Kidney (tissue), 14 donors: Measurements from ENCODE around the gene KREMEN2. TPM values are rescaled to one million over a fixed set of nuclear protein-coding genes. Genes with fewer than 3 reads are reported as not detected.
A peak's percentile ranks its signal among the peaks of the same experiment; 100 is the strongest.

Experiments
- DNase-seq, 5 donors: peaks; one replicate each; pipeline ENCODE4 v3.0.0-alpha.2; 2013 to 2020
- FAIRE-seq: peaks from 2 replicates; lab custom pipeline; 2012; peaks lifted over from hg19 to GRCh38; lab: Jason Lieb, UNC
- H3K27ac ChIP-seq, 2 donors: one replicate each; pipeline ENCODE4 v1.7.0; 2013; ENCODE audit warnings: low read depth in 2 of 2, low read length in 2 of 2, inconsistent platforms in 1 of 2
- H3K27me3 ChIP-seq: one replicate; pipeline ENCODE4 v1.7.1; 2013; ENCODE audit warnings: low read length, inconsistent platforms; ENCODE audit not compliant: control insufficient read depth, insufficient read depth
- H3K36me3 ChIP-seq, 3 donors: one replicate each; pipeline versions ENCODE4 v1.7.0 to v1.7.1; 2013; ENCODE audit warnings: low read length in 3 of 3, control low read depth in 1 of 3, inconsistent platforms in 1 of 3; ENCODE audit not compliant: insufficient read depth in 3 of 3, control insufficient read depth in 2 of 3
- H3K4me1 ChIP-seq, 3 donors: one replicate each; pipeline versions ENCODE4 v1.7.0 to v1.7.1; 2013; ENCODE audit warnings: low read length in 3 of 3, inconsistent platforms in 1 of 3, low read depth in 1 of 3; ENCODE audit not compliant: control insufficient read depth in 2 of 3, insufficient read depth in 2 of 3
- H3K4me3 ChIP-seq, 3 donors: one replicate each; pipeline versions ENCODE4 v1.7.0 to v1.8.1; 2013; ENCODE audit warnings: low read length in 3 of 3, control low read depth in 1 of 3, inconsistent platforms in 1 of 3
- H3K9ac ChIP-seq, 3 donors: one replicate each; pipeline versions ENCODE4 v1.7.0 to v1.7.1; 2013; ENCODE audit warnings: low read length in 3 of 3, control low read depth in 1 of 3, inconsistent platforms in 1 of 3
- H3K9me3 ChIP-seq, 3 donors: one replicate each; pipeline versions ENCODE4 v1.7.0 to v1.7.1; 2013; ENCODE audit warnings: low read length in 3 of 3, control low read depth in 1 of 3, inconsistent platforms in 1 of 3; ENCODE audit not compliant: control insufficient read depth in 2 of 3, insufficient read depth in 1 of 3
- intact Hi-C: fragments of 100-400 bp; cut with DNase I; formaldehyde crosslinking; loops from one replicate; pipeline ENCODE4 v1.11.1; 2022
- polyA plus RNA-seq: library from polyadenylated mRNA; stranded (reverse); fragments of 350-450 nt; fragmentation: Illumina TruSeq; extraction: RNeasy Lipid Tissue Mini Kit (QIAGEN cat#74804); gene quantifications from one replicate; pipeline ENCODE4 v1.2.3, GENCODE V29; 2014; ENCODE audit warnings: low read depth, low replicate concordance; ENCODE audit not compliant: insufficient read depth
- total RNA-seq: library from RNA; stranded (reverse); fragmentation: NEBNext Ultra II Directional; extraction: Animal tissue kit (Norgen Biotek cat#: 25700); gene quantifications from one replicate; pipeline ENCODE4 v1.2.1, GENCODE V29; 2021
- TF ChIP-seq, protein P1 (sequence below): IDR thresholded peaks from 3 replicates; pipeline ENCODE4 v1.5.1; 2012; ENCODE audit warnings: mild to moderate bottlenecking, moderate library complexity, borderline replicate concordance; ENCODE audit not compliant: insufficient read depth; ENCODE audit errors: extremely low read depth
- donor health status: control.
- donor health status: control.
- donor health status: control.
- donor health status: control.
- donor health status: control.
- donor health status: DM: yes; HTN: yes; CAD: no.
- donor health status: Normal renal cell carcinoma (clear cell type).

Gene KREMEN2
- total and polyA plus RNA-seq, 2 donors from 2014 or later = not detected

DNA sequence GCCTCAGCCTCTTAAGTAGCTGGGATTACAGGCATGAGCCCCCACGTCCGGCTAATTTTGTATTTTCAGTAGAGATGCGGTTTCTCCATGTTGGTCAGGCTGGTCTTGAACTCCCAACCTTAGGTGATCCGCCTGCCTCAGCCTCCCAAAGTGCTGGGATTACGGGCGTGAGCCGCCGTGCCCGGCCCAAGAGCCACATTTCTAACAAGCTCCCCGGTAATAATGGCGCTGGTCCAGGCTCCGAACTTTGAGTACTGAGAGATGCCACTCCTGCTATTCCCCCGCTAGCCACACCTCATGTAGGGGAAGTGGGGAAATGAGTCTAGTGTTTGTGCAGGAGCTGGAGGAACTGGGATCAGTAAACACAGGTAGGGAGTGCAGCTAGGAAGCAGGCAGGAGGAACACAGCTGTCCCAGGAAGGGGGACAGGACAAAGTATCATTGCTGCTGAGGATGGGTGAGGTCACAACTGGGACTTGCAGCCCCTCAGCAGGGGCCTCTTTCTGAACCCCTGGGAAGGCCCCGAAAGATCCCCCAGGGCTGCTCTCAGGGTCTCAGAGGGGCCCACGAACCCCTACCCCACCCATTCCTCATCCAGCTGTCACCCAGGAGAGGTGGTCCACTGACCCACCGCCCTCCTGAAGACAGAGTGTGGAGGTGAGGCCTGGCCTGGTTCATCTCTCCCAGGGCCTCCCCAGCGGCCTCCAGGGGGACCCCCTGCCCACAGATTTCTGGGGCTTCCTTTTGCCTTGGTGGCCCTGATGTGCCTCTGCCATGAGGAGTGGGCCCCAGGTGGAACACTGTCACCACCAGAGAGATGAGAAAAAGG is 3.7 kb upstream of the KREMEN2 start:
- peaks cover 2% of the 10 kb centered on the region for H3K27me3 ChIP-seq
- H3K4me1 ChIP-seq = peaks cover 0 to 11% (median 0%) of the 10 kb centered on the region in 3 donors
- no peak overlapping the region for H3K4me3 ChIP-seq
- H3K9me3 ChIP-seq = no peaks in the 10 kb centered on the region
- TF ChIP-seq, protein P1, sequence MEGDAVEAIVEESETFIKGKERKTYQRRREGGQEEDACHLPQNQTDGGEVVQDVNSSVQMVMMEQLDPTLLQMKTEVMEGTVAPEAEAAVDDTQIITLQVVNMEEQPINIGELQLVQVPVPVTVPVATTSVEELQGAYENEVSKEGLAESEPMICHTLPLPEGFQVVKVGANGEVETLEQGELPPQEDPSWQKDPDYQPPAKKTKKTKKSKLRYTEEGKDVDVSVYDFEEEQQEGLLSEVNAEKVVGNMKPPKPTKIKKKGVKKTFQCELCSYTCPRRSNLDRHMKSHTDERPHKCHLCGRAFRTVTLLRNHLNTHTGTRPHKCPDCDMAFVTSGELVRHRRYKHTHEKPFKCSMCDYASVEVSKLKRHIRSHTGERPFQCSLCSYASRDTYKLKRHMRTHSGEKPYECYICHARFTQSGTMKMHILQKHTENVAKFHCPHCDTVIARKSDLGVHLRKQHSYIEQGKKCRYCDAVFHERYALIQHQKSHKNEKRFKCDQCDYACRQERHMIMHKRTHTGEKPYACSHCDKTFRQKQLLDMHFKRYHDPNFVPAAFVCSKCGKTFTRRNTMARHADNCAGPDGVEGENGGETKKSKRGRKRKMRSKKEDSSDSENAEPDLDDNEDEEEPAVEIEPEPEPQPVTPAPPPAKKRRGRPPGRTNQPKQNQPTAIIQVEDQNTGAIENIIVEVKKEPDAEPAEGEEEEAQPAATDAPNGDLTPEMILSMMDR = no peak
- H3K36me3 ChIP-seq = no peaks in the 10 kb centered on the region
- no peak overlapping the region for H3K9ac ChIP-seq
- FAIRE-seq (no peak), DNase-seq (no peak)
- intact Hi-C loops = no loop called here
- H3K27ac ChIP-seq = no peak overlapping the region

DNA sequence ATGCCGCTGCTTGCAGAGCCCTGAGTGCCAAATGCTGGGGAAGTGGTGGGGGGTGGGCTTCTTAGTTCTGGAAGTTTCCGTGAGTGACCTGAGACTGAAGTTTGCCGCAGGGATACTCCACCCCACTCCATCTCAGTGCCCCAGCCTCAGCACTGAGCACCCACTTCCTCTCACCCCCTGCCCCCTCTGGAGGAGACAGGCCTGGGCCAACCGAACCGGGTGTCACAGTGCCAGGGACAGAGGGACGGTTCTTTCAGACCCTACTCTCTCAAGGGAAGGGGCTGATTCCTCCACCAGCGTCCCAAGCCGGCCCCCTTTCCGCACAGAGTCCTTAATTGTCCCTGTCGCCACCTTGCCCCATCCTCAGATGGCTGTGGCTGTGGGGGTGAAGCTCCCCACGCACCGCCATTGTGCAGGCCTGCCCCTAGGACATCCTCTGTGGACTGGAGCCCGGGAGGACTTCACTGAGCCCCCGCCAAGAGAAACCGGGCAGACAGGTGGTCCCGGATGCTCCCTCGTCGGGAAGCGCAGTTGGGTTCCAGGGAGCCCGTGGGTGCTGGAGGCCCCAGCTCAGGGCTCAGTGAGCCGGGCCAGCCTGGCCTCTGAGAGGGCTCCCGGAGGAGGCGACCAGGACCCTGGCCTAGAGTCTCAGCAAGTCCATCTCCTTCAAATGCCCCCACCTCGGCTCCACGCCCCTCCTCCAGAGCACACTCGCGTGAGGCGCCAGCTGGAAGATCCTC is 1.6 kb upstream of the KREMEN2 start:
- H3K36me3 ChIP-seq = no peaks in the 10 kb centered on the region
- no peak overlapping the region for H3K9ac ChIP-seq
- TF ChIP-seq, protein P1 = no peak
- H3K4me3 ChIP-seq = no peak overlapping the region
- peaks cover 9% of the 10 kb centered on the region for H3K27me3 ChIP-seq
- no peak overlapping the region for H3K27ac ChIP-seq
- intact Hi-C loops = no loop called here
- DNase-seq (peak in 1 of 5 donors; percentile 69), FAIRE-seq (no peak)
- H3K4me1 ChIP-seq = peaks cover 0 to 11% (median 0%) of the 10 kb centered on the region in 3 donors
- no peaks in the 10 kb centered on the region for H3K9me3 ChIP-seq

DNA sequence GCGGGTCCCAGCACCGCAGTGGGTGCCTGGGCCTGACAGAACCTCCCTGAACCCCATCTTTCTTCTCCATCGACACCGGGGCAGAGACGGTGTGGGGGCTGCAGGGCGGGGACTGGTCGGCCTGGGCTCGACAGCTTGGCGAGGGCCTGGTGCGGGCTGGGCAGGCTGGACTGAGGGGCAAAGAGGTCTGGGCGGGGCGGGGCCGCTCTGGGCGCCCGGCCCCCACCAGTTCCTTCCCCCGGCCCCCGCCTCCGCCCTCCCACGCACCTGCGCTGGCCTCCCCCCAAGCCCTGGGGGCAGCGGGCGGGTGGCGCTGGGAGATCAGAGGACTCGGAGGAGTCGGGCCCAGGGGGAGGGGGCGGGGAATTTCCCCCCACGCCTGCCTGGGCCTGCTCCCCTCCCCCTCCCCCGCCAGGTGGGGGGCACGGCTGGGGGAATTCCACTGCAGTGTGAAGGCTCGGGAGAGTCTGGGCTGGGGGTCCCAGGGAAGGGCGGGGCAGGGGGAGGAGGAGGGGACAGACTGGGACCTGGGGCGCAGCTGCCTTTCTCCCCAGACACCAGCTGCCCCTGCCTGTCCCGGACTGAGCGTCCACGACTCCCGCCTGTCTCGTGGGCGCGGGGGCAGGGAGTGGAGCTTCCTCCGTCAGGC is 877 bp upstream of the KREMEN2 start:
- TF ChIP-seq, protein P1 = no peak
- no peaks in the 10 kb centered on the region for H3K9me3 ChIP-seq
- peaks cover 15% of the 10 kb centered on the region for H3K27me3 ChIP-seq
- no peak overlapping the region for H3K4me3 ChIP-seq
- FAIRE-seq (no peak), DNase-seq (peak in 4 of 5 donors; percentile 48 to 84 (median 70))
- H3K27ac ChIP-seq = no peak overlapping the region
- no peaks in the 10 kb centered on the region for H3K36me3 ChIP-seq
- H3K4me1 ChIP-seq = peaks cover 0 to 11% (median 0%) of the 10 kb centered on the region in 3 donors
- no peak overlapping the region for H3K9ac ChIP-seq
- intact Hi-C loops = no loop called here
